CD4-positive, alpha-beta T cell treated with Interleukin-15 for 4 hours (primary cell): Measurements from ENCODE around the gene PARP4.
"Not testable (repeated sequence)": the region's sequence is repeated elsewhere in the genome, so short reads cannot be mapped to it uniquely, and the experiment has no call there.

Source experiments
- DNase-seq: peaks from one replicate; pipeline ENCODE4 v3.0.0-alpha.2; 2020; ENCODE audit warnings: low spot score

Gene PARP4

GRCh38 chr13:24450530-24450929 is 62.0 kb downstream of the PARP4 start:
- DNase-seq = no peak

- DNase-seq = not testable (repeated sequence)
Observed at GRCh38 chr13:24444851-24445250, 67.7 kb downstream of the PARP4 start.

GRCh38 chr13:24443366-24443765 is 69.2 kb downstream of the PARP4 start:
- no peak for DNase-seq

GRCh38 chr13:24426045-24426444 is 86.5 kb downstream of the PARP4 start:
- not testable (repeated sequence) for DNase-seq

GRCh38 chr13:24419668-24420067 is 92.9 kb downstream of the PARP4 start:
- DNase-seq = not testable (repeated sequence)

GRCh38 chr13:24407844-24408243 is 104.7 kb downstream of the PARP4 start:
- no peak for DNase-seq

- DNase-seq = no peak
Observed at GRCh38 chr13:24406524-24406923, 106.1 kb downstream of the PARP4 start.

- no peak for DNase-seq
Observed at GRCh38 chr13:24396821-24397220, 115.8 kb downstream of the PARP4 start.

GRCh38 chr13:24392972-24393371 is 119.6 kb downstream of the PARP4 start:
- DNase-seq = no peak

- DNase-seq = not testable (repeated sequence)
Observed at GRCh38 chr13:24391771-24392683, 120.6 kb downstream of the PARP4 start.

GRCh38 chr13:24390795-24391194 is 121.8 kb downstream of the PARP4 start:
- not testable (repeated sequence) for DNase-seq

GRCh38 chr13:24389506-24389905 is 123.1 kb downstream of the PARP4 start:
- no peak for DNase-seq

GRCh38 chr13:24388743-24389142 is 123.8 kb downstream of the PARP4 start:
- not testable (repeated sequence) for DNase-seq

GRCh38 chr13:24386816-24387708 is 125.5 kb downstream of the PARP4 start:
- DNase-seq = no peak

- no peak for DNase-seq
Observed at GRCh38 chr13:24385902-24386301, 126.7 kb downstream of the PARP4 start.

GRCh38 chr13:24384946-24385345 is 127.6 kb downstream of the PARP4 start:
- DNase-seq = not testable (repeated sequence)

GRCh38 chr13:24384091-24384490 is 128.5 kb downstream of the PARP4 start:
- not testable (repeated sequence) for DNase-seq

GRCh38 chr13:24381541-24382265 is 130.9 kb downstream of the PARP4 start:
- no peak for DNase-seq

GRCh38 chr13:24380881-24381280 is 131.7 kb downstream of the PARP4 start:
- not testable (repeated sequence) for DNase-seq

GRCh38 chr13:24380227-24380626 is 132.4 kb downstream of the PARP4 start:
- DNase-seq = not testable (repeated sequence)

- DNase-seq = not testable (repeated sequence)
Observed at GRCh38 chr13:24371273-24371672, 141.3 kb downstream of the PARP4 start.
